ENCODE data around the gene TBC1D20. TPM values are rescaled to one million over a fixed set of nuclear protein-coding genes. Genes with fewer than 3 reads are reported as not detected.

TBC1D20 gene
- total and polyA plus RNA-seq, 4 donors = 24.0 to 37.6 (median 31.0) TPM

- no peak overlapping the region for H3K27ac ChIP-seq (ENCODE audit: low read depth, low read length)
- H3K9me3 ChIP-seq (ENCODE audit: control insufficient read depth, insufficient read depth, low read length) = no peaks in the 10 kb centered on the region
- DNase-seq (ENCODE audit: low read depth in 4 of 6, low spot score in 6 of 6) = no peak
- peaks cover 76% of the 10 kb centered on the region for H3K36me3 ChIP-seq (ENCODE audit: control insufficient read depth, insufficient read depth, low read length)
- WGBS (ENCODE audit: insufficient coverage) = 100% methylated on average over 6 of the region's 7 CpGs
- no peaks in the 10 kb centered on the region for H3K4me1 ChIP-seq (ENCODE audit: control insufficient read depth, insufficient read depth, low read length)
- no peaks in the 10 kb centered on the region for H3K27me3 ChIP-seq (ENCODE audit: control insufficient read depth, insufficient read depth, low read length)
- H3K4me3 ChIP-seq (ENCODE audit: low read depth, low read length) = no peak overlapping the region
These were observed 22.2 kb downstream of the TBC1D20 start for GRCh38 chr20:440148-440547.

GRCh38 chr20:438571-439469 lies 23.5 kb downstream of the TBC1D20 start:
- 89% methylated on average over 16 of the region's 18 CpGs for WGBS (ENCODE audit: insufficient coverage)
- Histone ChIP-seq H3K36me3 (ENCODE audit: control insufficient read depth, insufficient read depth, low read length) (peaks cover 76% of the 10 kb centered on the region), H3K27ac (ENCODE audit: low read depth, low read length) (no peak overlapping the region)

GRCh38 chr20:437787-438486 lies 24.4 kb downstream of the TBC1D20 start:
- Histone ChIP-seq H3K4me3 (ENCODE audit: low read depth, low read length) (no peak overlapping the region), H3K9me3 (ENCODE audit: control insufficient read depth, insufficient read depth, low read length) (no peaks in the 10 kb centered on the region), H3K27me3 (ENCODE audit: control insufficient read depth, insufficient read depth, low read length) (no peaks in the 10 kb centered on the region), H3K4me1 (ENCODE audit: control insufficient read depth, insufficient read depth, low read length) (no peaks in the 10 kb centered on the region), H3K27ac (ENCODE audit: low read depth, low read length) (no peak overlapping the region), H3K36me3 (ENCODE audit: control insufficient read depth, insufficient read depth, low read length) (peaks cover 75% of the 10 kb centered on the region)
- 81% methylated on average over 3 of the region's 6 CpGs for WGBS (ENCODE audit: insufficient coverage)
- DNase-seq (ENCODE audit: low read depth in 4 of 6, low spot score in 6 of 6) = no peak

More at GRCh38 chr20:438571-439469, 23.5 kb downstream of the TBC1D20 start:
- no peaks in the 10 kb centered on the region for H3K4me1 ChIP-seq (ENCODE audit: control insufficient read depth, insufficient read depth, low read length)
- H3K9me3 ChIP-seq (ENCODE audit: control insufficient read depth, insufficient read depth, low read length) = no peaks in the 10 kb centered on the region
- no peak for DNase-seq (ENCODE audit: low read depth in 4 of 6, low spot score in 6 of 6)
- H3K4me3 ChIP-seq (ENCODE audit: low read depth, low read length) = no peak overlapping the region
- H3K27me3 ChIP-seq (ENCODE audit: control insufficient read depth, insufficient read depth, low read length) = no peaks in the 10 kb centered on the region

GRCh38 chr20:436476-436875 lies 25.9 kb downstream of the TBC1D20 start:
- Histone ChIP-seq H3K27me3 (ENCODE audit: control insufficient read depth, insufficient read depth, low read length) (no peaks in the 10 kb centered on the region), H3K9me3 (ENCODE audit: control insufficient read depth, insufficient read depth, low read length) (no peaks in the 10 kb centered on the region), H3K27ac (ENCODE audit: low read depth, low read length) (no peak overlapping the region), H3K4me1 (ENCODE audit: control insufficient read depth, insufficient read depth, low read length) (peaks cover 3% of the 10 kb centered on the region), H3K4me3 (ENCODE audit: low read depth, low read length) (no peak overlapping the region), H3K36me3 (ENCODE audit: control insufficient read depth, insufficient read depth, low read length) (peaks cover 84% of the 10 kb centered on the region)
- no peak for DNase-seq (ENCODE audit: low read depth in 4 of 6, low spot score in 6 of 6)
- WGBS (ENCODE audit: insufficient coverage) = 100% methylated on average over 4 of the region's 5 CpGs

GRCh38 chr20:435558-435957 lies 26.8 kb downstream of the TBC1D20 start:
- DNase-seq (ENCODE audit: low read depth in 4 of 6, low spot score in 6 of 6) = no peak
- WGBS (ENCODE audit: insufficient coverage) = 76% methylated on average over 4 of the region's 7 CpGs
- Histone ChIP-seq H3K27ac (ENCODE audit: low read depth, low read length) (no peak overlapping the region), H3K36me3 (ENCODE audit: control insufficient read depth, insufficient read depth, low read length) (peaks cover 84% of the 10 kb centered on the region), H3K4me1 (ENCODE audit: control insufficient read depth, insufficient read depth, low read length) (peaks cover 3% of the 10 kb centered on the region), H3K4me3 (ENCODE audit: low read depth, low read length) (no peak overlapping the region), H3K27me3 (ENCODE audit: control insufficient read depth, insufficient read depth, low read length) (no peaks in the 10 kb centered on the region), H3K9me3 (ENCODE audit: control insufficient read depth, insufficient read depth, low read length) (no peaks in the 10 kb centered on the region)

- H3K27ac ChIP-seq (ENCODE audit: low read depth, low read length) = no peak overlapping the region
- WGBS (ENCODE audit: insufficient coverage) = 75% methylated on average over 14 of the region's 16 CpGs
- H3K27me3 ChIP-seq (ENCODE audit: control insufficient read depth, insufficient read depth, low read length) = no peaks in the 10 kb centered on the region
- no peak for DNase-seq (ENCODE audit: low read depth in 4 of 6, low spot score in 6 of 6)
- H3K36me3 ChIP-seq (ENCODE audit: control insufficient read depth, insufficient read depth, low read length) = peaks cover 86% of the 10 kb centered on the region
- peaks cover 3% of the 10 kb centered on the region for H3K4me1 ChIP-seq (ENCODE audit: control insufficient read depth, insufficient read depth, low read length)
- H3K4me3 ChIP-seq (ENCODE audit: low read depth, low read length) = no peak overlapping the region
- H3K9me3 ChIP-seq (ENCODE audit: control insufficient read depth, insufficient read depth, low read length) = no peaks in the 10 kb centered on the region
These were observed 27.5 kb downstream of the TBC1D20 start for GRCh38 chr20:434661-435419.

- H3K4me3 ChIP-seq (ENCODE audit: low read depth, low read length) = no peak overlapping the region
- no peaks in the 10 kb centered on the region for H3K9me3 ChIP-seq (ENCODE audit: control insufficient read depth, insufficient read depth, low read length)
- H3K27me3 ChIP-seq (ENCODE audit: control insufficient read depth, insufficient read depth, low read length) = no peaks in the 10 kb centered on the region
- no peak overlapping the region for H3K27ac ChIP-seq (ENCODE audit: low read depth, low read length)
- DNase-seq (ENCODE audit: low read depth in 4 of 6, low spot score in 6 of 6) = no peak
- WGBS (ENCODE audit: insufficient coverage) = 70% methylated on average over 6 of the region's 11 CpGs
- H3K36me3 ChIP-seq (ENCODE audit: control insufficient read depth, insufficient read depth, low read length) = peaks cover 87% of the 10 kb centered on the region
- peaks cover 3% of the 10 kb centered on the region for H3K4me1 ChIP-seq (ENCODE audit: control insufficient read depth, insufficient read depth, low read length)
These were observed 28.1 kb downstream of the TBC1D20 start for GRCh38 chr20:434221-434620.

- H3K27ac ChIP-seq (ENCODE audit: low read depth, low read length) = no peak overlapping the region
- 89% methylated on average over 10 of the region's 12 CpGs for WGBS (ENCODE audit: insufficient coverage)
- no peak overlapping the region for H3K4me3 ChIP-seq (ENCODE audit: low read depth, low read length)
- peaks cover 3% of the 10 kb centered on the region for H3K4me1 ChIP-seq (ENCODE audit: control insufficient read depth, insufficient read depth, low read length)
- H3K36me3 ChIP-seq (ENCODE audit: control insufficient read depth, insufficient read depth, low read length) = peaks cover 87% of the 10 kb centered on the region
- H3K27me3 ChIP-seq (ENCODE audit: control insufficient read depth, insufficient read depth, low read length) = no peaks in the 10 kb centered on the region
- no peaks in the 10 kb centered on the region for H3K9me3 ChIP-seq (ENCODE audit: control insufficient read depth, insufficient read depth, low read length)
- no peak for DNase-seq (ENCODE audit: low read depth in 4 of 6, low spot score in 6 of 6)
These were observed 28.9 kb downstream of the TBC1D20 start for GRCh38 chr20:433300-433975.

- Histone ChIP-seq H3K27ac (ENCODE audit: low read depth, low read length) (no peak overlapping the region), H3K36me3 (ENCODE audit: control insufficient read depth, insufficient read depth, low read length) (peaks cover 87% of the 10 kb centered on the region), H3K4me3 (ENCODE audit: low read depth, low read length) (no peak overlapping the region), H3K27me3 (ENCODE audit: control insufficient read depth, insufficient read depth, low read length) (no peaks in the 10 kb centered on the region), H3K4me1 (ENCODE audit: control insufficient read depth, insufficient read depth, low read length) (peaks cover 3% of the 10 kb centered on the region), H3K9me3 (ENCODE audit: control insufficient read depth, insufficient read depth, low read length) (no peaks in the 10 kb centered on the region)
- no peak for DNase-seq (ENCODE audit: low read depth in 4 of 6, low spot score in 6 of 6)
- WGBS (ENCODE audit: insufficient coverage) = 89% methylated on average over 8 of the region's 11 CpGs
These were observed 29.5 kb downstream of the TBC1D20 start for GRCh38 chr20:432677-433299.

Data from spinal cord (tissue), 10 donors.